Neutrophil (primary cell): Measurements from ENCODE around the gene RNF115.
"Not testable (repeated sequence)": the region's sequence is repeated elsewhere in the genome, so short reads cannot be mapped to it uniquely, and the experiment has no call there.

Experiments used
- H3K27ac ChIP-seq: fragments of 200-600 bp; sonication (generic); 2 replicates; pipeline ENCODE4 v1.5.1; 2016; ENCODE audit warnings: mild to moderate bottlenecking, moderate library complexity
- H3K27me3 ChIP-seq: fragments of 200-600 bp; sonication (generic); 2 replicates; pipeline ENCODE4 v1.6.0; 2016; ENCODE audit warnings: mild to moderate bottlenecking
- H3K36me3 ChIP-seq: fragments of 200-600 bp; sonication (generic); 2 replicates; pipeline ENCODE4 v1.5.1; 2017
- H3K4me1 ChIP-seq, 2 experiments: fragments of 200-600 bp in 1 of 2; sonication (generic) in 1 of 2; 1 replicate in 1 of 2; 2 replicates in 1 of 2; pipeline versions ENCODE4 v1.5.1 to v1.6.1; 2013 to 2016; ENCODE audit warnings: low read depth in 1 of 2, low read length in 1 of 2, mild to moderate bottlenecking in 1 of 2, moderate library complexity in 1 of 2; ENCODE audit not compliant: control insufficient read depth in 1 of 2, insufficient read depth in 1 of 2
- H3K4me3 ChIP-seq, 2 experiments: fragments of 200-600 bp in 1 of 2; sonication (generic) in 1 of 2; 1 replicate in 1 of 2; 2 replicates in 1 of 2; pipeline ENCODE4 v1.5.1; 2013 to 2016; ENCODE audit warnings: low read depth in 1 of 2, low read length in 1 of 2, mild to moderate bottlenecking in 1 of 2, moderate library complexity in 1 of 2
- H3K9me3 ChIP-seq: fragments of 200-600 bp; sonication (generic); 2 replicates; pipeline ENCODE4 v1.5.1; 2016
- CTCF ChIP-seq: fragments of 200-600 bp; sonication (generic); IDR thresholded peaks from 2 replicates; pipeline ENCODE4 v1.5.1; 2016; ENCODE audit warnings: antibody characterized with exemption

The RNF115 gene

GRCh38 chr1:145730900-145731299 lies 93.0 kb downstream of the RNF115 start:
- H3K27me3 ChIP-seq = no peaks in the 10 kb centered on the region
- TF ChIP-seq CTCF = no peak
- H3K36me3 ChIP-seq = no peaks in the 10 kb centered on the region
- no peaks in the 10 kb centered on the region for H3K4me1 ChIP-seq
- H3K9me3 ChIP-seq = no peaks in the 10 kb centered on the region
- H3K27ac ChIP-seq = no peak overlapping the region
- H3K4me3 ChIP-seq = no peak overlapping the region

- TF ChIP-seq CTCF = no peak
- Histone ChIP-seq H3K4me1 (no peaks in the 10 kb centered on the region), H3K27ac (no peak overlapping the region), H3K4me3 (no peak overlapping the region), H3K27me3 (no peaks in the 10 kb centered on the region), H3K9me3 (no peaks in the 10 kb centered on the region), H3K36me3 (no peaks in the 10 kb centered on the region)
Observed at GRCh38 chr1:145730467-145730866, 93.4 kb downstream of the RNF115 start.

GRCh38 chr1:145729666-145730436 lies 94.0 kb downstream of the RNF115 start:
- H3K4me3 ChIP-seq = no peak overlapping the region
- no peak overlapping the region for H3K27ac ChIP-seq
- no peaks in the 10 kb centered on the region for H3K36me3 ChIP-seq
- H3K9me3 ChIP-seq = no peaks in the 10 kb centered on the region
- no peaks in the 10 kb centered on the region for H3K27me3 ChIP-seq
- H3K4me1 ChIP-seq = no peaks in the 10 kb centered on the region
- no peak for TF ChIP-seq CTCF

- no peak overlapping the region for H3K27ac ChIP-seq
- no peak for TF ChIP-seq CTCF
Observed at GRCh38 chr1:145729196-145729595, 94.7 kb downstream of the RNF115 start.

GRCh38 chr1:145726193-145726592 lies 97.7 kb downstream of the RNF115 start:
- H3K27ac ChIP-seq, H3K9me3 ChIP-seq, H3K4me3 ChIP-seq, H3K36me3 ChIP-seq, H3K4me1 ChIP-seq: not testable (repeated sequence)
- peaks cover 13% of the 10 kb centered on the region for H3K27me3 ChIP-seq

More at GRCh38 chr1:145729196-145729595, 94.7 kb downstream of the RNF115 start:
- Histone ChIP-seq H3K4me1 (no peaks in the 10 kb centered on the region), H3K27me3 (no peaks in the 10 kb centered on the region), H3K9me3 (no peaks in the 10 kb centered on the region), H3K4me3 (no peak overlapping the region), H3K36me3 (no peaks in the 10 kb centered on the region)

- H3K4me3 ChIP-seq = peak overlapping the region in 1 of 2 experiments; percentile 34
Observed at GRCh38 chr1:145720878-145721671, 102.8 kb downstream of the RNF115 start.

More at GRCh38 chr1:145720878-145721671, 102.8 kb downstream of the RNF115 start:
- no peak overlapping the region for H3K27ac ChIP-seq
- H3K36me3 ChIP-seq = no peaks in the 10 kb centered on the region
- peaks cover 6 to 11% of the 10 kb centered on the region in 2 experiments for H3K4me1 ChIP-seq
- TF ChIP-seq CTCF = peak; percentile 83
- H3K9me3 ChIP-seq = no peaks in the 10 kb centered on the region
- H3K27me3 ChIP-seq = peaks cover 29% of the 10 kb centered on the region
